ENCODE results near the gene DRD4.

The DRD4 gene

DNA sequence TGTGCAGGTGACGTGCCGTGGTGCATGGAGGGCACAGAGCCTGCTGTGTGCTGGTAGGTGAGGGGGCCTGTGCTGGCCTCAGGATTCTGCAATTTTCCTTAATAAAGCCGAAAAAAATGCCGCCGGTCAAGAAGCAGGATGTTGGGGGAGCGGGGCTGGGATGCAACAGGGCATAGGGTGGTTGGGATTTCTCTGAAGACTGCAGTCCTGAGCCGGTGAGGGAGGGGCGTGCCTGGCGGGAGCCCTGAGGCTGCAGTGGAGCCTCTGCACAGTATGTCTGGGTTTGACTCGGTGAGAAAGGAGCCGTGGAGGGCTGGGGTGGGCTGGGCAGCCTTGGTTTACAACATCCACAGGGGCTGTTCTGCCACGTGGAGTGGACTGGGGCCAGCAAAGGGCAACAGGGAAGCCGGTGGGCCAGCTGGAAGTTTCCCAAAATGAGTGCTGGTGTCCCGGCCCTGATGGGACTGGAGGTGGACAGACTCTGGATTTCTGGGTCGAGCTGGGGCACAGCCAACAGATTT lies 13.7 kb upstream of the DRD4 start:
- no peak for DNase-seq

DNA sequence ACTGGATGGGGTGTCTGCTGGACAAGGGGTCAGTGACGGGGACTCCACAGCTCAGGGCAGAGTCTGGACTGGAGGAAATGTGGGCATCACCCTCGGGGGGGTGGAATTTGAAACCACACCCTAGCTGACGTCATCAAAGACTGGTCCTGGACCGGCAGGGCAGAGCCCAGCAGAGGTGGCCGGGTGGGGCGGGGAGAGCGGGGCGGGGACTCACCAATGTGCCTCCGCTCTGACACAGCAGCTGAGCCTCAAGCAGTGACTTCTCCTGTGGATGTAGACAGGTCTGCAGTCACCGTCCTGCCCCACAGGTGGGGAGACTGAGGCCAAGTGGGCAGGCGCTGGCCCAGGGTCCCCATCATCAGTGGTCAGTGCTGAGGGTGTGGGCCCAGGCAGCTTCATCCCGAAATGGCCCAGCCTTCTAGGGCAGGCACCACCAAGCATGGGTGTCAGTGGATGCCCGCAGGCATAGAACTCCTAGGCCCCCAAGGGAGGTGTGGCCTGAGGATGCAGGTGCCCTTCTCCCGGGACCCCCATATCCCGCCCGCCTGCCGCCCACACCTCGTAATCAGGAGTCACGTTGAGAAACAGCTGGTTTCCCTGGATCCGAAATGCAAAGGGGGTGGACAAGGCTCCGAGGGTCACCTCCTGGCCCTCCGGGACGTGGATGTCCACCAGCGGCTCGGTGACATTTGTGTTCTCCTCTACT lies 12.9 kb upstream of the DRD4 start:
- no peak for DNase-seq

DNA sequence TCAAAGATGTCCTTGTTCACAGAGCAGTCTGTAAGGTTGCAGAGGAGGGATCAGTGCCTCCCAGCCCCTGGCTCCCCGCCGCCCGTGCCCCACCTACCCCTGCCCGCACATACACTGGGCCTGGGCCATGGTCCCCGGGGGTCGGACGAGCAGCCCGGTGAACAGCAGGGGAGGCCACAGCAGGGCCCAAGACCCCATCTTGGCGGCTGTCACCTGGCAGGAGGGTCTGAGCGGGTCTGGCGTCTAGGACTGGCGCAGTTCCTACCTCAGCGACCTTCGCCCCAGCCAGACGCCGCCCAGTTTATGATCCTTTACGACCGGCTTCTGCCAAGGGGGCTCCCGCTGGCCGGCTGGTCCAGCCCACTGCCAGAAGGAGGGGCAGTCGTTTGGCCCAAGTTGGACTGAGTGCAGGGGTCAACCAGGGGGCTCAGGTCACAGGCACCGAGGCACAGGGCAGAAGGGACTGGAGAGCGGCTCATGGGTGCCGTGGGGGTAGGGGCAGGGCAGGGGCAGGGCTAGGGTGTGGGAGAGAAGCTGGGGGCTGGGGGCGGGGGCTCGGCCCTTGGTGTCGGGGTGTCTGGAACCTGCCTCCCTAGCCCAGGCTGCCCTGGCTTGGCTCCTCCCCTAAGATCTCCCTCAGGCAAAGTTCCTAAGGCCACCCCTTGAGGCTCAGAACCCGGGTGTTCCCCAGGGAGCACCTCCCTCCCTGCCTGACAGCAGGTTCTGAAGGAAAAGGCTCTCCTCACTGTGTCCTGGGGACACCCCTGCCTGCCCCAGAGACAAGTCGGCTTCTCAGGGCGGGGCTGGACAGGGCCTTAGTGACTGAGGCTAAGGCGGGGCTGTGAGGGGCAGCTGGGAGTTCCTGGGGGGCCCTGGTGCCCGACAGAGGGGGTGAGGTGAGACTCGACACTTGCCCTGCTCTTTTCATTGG lies 12.1 kb upstream of the DRD4 start, which contains the start of gene CDHR5:
CDHR5 (minus strand) TSS at position 251 of the 931 bp plus-strand sequence; CDS start at position 198, 53 bp downstream.
- no peak for DNase-seq

DNA sequence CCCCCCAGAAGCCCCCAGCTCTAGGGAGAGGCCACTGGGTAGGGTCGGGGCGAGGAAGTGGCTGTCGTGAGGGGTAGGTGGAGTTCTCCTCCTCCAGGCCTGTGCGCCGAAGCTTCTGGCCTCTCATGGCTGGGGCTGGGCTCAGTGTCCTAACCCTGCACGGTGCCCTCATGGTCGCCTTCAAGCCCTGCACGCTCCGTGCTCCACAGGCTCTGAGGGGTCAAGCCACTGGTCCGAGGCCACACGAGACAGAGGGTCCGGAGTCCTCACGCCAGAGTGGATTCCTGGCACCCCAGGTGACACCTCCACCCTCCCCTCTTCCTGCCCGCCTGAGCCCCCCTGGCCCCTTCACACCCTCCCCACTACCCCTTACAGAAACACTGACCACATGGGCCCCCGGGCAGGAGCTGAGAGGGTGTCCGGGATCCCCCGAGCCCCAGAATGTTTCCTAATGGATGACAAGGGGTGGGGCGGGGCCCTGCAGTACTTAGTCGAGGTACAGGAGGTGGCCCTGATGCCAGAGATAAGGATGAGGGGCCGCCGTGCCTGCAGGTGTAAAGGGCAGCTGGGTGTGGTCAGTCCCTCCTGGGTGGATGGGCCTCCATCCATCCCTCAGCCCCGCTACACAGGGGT lies 11.3 kb upstream of the DRD4 start:
- no peak for DNase-seq

DNA sequence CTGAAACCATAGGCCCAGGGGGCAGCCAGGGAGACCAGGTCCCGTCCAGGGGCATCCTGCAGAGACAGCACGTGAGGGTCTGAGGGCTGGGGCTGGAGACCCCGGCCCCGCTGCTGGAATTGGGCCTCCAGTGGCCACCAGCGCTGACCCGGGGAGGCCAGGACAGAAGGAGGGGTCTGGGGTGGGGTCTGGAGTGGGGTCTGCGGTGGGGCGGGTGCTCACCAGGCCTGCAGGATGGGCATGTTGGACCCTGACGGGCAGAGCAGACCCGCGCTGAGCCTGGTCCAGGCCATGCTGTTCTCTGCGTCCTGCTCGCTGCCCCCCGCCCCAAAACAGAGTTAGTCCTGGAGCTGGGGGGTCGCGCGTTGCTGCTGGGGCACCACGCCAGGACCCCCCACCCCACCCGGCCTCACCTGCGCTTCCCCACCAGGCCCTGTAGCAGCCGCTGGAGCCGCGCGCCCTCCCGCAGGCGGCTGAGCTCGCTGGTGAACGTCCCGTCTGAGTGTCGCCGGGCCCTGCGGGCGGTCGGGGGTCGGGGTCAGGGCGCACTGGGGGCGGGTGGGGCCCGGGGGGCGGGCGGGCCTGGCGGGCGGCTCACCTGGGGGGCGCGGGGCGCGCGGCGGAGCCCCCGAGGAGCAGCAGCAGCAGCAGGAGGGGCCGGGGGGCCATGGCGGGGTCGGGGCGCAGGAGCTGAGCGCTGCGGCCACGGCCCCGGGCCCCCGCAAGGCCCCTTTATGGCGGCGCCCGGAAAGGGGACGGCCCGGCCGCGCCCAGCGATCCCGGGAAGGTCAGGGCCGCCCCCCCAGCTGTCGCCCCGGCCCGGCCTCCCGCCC lies 10.4 kb upstream of the DRD4 start, which contains the start of gene SCT:
SCT (minus strand) TSS at position 707 of the 833 bp plus-strand sequence; CDS start at position 669, 38 bp downstream.
- no peak for DNase-seq

DNA sequence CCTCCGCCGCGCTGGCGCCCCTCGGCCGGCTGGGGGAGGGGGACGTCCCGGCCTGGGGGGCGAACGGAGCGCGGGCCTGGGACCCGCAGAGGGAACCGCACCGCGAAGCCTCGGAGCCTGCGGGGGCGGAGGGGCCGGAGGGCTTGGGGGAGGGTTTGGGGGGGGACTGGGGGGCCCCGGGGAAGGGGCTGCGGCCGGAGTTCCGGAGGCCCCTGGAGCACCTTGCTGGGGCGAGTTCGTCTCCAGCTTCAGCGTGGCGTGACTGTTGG lies 9.8 kb upstream of the DRD4 start:
- no peak for DNase-seq

DNA sequence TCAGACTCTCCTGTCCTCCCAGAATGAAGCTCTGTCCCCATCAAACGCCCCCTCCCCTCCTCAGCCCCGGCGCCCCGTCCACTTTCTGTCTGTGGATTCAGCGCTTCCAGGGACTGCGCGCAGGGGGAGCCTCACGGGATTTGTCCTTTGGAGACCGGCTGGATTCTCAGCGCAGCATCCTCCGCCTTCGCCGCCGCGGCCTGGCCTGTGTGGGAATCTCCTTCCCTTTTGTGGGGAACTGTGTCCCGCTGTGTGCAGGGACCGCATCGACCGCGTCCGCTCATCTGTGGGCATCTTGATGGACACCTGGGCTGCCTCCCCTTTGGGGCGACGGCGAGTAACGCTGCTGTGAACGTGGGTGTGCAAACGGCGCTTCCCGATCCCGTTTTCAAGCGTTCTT lies 9.0 kb upstream of the DRD4 start:
- DNase-seq, result no peak

DNA sequence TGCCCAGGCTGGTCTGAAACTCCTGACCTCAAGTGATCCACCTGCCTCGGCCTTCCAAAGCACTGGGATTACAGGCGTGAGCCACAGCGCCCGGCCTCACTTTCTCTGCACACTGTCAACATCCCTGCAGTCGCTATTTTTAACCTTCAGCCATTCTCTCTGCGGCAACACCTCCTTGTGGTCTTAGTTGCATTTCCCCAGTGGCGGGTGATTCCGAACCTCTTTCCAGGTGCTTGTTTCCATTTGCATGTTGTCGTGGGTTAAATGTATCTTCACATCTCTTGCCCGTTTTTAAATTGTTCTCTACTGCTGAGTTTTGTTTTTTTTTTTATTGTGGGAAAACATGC lies 7.9 kb upstream of the DRD4 start:
- DNase-seq, result peak; percentile 36

DNA sequence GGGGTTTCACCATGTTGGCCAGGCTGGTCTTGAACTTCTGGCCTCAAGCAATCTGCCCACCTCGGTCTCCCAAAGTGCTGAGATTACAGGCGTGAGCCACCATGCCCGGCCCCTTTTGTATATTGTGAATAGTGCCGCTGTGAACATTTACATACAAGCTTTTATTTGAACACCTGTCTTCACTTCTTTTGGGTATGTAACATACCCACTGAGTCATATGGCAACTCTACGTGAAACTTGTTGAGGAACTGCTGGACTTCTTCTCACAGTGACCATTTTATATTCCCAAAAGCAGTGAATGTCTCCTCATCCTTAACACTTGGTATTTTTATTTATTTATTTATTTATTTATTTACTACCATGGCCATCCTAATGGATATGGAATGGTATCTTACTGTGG lies 6.2 kb upstream of the DRD4 start:
- DNase-seq, result no peak

DNA sequence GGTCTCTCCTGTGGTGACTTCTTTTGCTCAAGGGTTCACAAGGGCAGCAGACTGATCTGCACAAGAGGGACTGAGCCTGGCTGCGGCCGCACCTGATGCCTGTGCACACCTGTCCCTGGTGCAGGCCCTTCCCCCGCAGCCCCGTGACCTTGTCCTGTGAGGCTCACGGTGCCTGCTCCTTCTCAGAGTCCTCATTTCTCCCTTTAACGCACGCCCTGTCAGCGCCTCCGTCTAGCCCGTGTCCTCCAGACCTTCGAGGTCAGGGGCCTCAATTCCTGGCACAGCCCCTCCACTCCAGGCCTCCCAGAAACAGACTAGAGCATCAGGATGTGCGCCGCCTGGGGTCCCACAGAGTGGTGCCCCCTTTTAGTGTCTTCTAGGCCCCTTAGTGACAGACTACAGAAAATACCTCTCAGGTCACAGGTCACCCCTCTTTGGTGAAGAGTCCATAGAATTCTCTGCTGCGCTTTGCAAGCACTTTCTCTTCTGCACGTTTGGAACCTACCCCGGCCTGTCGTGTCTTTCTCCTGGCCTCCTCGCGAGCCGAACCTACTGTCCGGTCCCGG lies 1.0 kb upstream of the DRD4 start:
- DNase-seq, result no peak

DNA sequence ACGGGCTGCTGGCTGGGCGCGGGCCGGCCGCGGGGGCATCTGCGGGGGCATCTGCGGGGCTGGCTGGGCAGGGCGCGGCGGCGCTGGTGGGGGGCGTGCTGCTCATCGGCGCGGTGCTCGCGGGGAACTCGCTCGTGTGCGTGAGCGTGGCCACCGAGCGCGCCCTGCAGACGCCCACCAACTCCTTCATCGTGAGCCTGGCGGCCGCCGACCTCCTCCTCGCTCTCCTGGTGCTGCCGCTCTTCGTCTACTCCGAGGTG lies 194 bp downstream of the DRD4 start:
- DNase-seq, result no peak

DNA sequence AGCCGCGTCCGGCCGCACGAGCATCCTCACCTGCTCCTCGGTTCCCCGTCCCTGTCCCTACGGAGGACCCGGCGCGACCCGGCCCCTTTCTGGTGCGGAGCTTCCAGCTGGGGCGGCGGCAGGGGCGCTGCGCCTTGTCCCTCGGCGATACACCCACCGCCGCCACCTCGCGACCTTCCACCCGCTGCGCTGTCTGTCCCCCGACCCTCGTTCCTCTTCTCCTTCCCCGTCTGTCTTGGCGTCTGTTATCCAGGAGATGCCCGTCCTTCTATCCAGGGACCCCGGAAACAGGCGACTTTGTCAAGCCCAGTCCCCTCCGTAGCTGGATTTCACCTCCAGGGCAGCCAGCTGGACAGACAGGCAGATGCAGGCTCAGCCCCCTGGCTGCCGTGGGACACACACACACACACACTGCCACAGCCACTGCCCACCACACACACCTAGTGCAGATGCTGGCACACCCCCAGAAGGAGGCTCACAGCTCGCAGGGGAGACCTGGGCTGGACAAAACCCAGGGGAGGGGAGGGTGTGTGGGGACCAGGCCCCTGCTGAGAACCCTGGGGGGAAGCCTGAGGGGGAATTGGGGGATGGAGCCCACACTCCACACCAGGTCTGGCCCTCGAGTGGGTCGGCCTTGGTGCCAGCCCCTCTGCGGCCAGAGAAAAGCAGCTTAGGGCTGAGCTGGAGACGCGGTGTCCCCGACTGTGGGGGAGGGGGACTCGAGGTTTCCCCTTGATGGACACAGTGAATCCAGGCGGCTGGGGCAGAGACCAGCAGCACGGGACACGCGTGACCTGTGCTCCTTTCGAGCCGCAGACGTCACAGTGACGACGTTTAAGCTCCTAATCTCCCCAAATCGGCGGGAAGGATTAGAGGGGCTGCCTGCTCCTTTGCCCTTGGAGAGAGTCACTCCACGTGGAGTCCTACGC lies 788 bp downstream of the DRD4 start:
- no peak for DNase-seq

DNA sequence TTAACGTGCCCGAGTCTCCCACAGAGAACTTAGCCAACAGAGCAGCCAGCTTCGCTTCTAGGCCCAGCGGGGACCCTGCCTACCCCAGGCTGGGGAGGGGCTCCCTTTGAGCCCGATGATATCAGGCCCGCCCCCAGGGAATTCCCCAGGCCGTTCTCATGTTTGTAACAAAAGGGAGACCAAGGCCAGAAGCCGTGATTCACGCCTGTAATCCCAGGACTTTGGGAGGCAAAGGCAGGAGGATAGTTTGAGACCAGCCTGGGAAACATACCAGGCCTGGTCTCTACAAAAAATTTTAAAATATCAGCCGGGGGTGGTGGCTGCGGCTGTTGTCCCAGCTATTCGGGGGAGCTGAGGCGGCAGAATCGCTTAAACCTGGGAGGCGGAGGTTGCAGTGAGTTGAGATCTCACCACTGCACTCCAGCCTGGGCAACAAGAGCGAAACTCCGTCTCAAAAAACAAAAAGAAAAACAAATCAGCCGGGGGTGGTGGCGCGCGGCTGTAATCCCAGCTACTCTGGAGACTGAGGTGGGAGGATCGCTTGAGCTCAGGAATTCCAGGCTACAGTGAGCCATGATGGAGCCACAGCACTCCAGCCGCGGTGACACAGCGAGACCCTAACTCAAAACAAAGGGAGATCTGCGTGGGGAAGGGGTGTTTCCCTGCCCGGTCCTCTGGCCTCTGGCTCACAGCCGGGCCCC lies 1.7 kb downstream of the DRD4 start:
- DNase-seq, result no peak

DNA sequence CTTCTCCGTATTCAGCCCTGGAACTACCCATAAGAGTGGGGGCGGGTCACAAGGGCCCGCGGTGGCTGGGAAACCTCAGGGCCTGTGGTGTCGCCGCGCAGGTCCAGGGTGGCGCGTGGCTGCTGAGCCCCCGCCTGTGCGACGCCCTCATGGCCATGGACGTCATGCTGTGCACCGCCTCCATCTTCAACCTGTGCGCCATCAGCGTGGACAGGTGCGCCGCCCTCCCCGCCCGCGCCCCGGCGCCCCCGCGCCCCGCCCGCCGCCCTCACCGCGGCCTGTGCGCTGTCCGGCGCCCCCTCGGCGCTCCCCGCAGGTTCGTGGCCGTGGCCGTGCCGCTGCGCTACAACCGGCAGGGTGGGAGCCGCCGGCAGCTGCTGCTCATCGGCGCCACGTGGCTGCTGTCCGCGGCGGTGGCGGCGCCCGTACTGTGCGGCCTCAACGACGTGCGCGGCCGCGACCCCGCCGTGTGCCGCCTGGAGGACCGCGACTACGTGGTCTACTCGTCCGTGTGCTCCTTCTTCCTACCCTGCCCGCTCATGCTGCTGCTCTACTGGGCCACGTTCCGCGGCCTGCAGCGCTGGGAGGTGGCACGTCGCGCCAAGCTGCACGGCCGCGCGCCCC lies 2.4 kb downstream of the DRD4 start:
- no peak for DNase-seq

DNA sequence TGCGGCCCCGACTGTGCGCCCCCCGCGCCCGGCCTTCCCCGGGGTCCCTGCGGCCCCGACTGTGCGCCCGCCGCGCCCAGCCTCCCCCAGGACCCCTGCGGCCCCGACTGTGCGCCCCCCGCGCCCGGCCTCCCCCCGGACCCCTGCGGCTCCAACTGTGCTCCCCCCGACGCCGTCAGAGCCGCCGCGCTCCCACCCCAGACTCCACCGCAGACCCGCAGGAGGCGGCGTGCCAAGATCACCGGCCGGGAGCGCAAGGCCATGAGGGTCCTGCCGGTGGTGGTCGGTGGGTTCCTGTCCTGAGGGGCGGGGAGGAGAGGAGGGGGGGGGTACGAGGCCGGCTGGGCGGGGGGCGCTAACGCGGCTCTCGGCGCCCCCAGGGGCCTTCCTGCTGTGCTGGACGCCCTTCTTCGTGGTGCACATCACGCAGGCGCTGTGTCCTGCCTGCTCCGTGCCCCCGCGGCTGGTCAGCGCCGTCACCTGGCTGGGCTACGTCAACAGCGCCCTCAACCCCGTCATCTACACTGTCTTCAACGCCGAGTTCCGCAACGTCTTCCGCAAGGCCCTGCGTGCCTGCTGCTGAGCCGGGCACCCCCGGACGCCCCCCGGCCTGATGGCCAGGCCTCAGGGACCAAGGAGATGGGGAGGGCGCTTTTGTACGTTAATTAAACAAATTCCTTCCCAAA lies 3.1 kb downstream of the DRD4 start:
- DNase-seq, result no peak

DNA sequence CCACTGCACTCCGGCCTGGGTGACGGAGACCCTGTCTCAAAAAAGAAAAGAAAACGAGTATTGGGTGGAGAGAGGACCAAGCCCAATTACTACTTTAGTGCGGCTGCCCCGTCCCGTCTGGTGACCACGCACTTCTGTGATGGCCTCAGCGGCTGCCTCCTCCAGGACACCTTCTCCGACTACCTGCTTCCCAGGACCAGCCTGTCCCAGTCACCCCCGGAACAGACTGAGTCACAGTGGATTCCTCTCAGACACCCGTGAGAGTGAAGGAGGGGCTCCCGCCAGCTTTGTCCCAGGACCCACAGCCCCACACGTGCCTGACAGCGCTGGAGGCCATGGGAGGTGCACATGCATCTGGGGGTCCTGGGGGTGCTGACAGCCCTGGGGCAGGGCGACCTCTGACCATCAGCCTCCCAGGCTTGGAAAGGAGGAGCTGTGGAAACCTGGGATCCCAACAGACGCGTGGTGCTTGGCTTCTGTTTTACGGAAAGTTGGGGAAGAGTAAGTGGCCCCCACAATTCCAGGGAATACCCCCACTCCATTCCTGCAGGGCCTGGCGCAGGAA lies 4.8 kb downstream of the DRD4 start:
- no peak for DNase-seq

DNA sequence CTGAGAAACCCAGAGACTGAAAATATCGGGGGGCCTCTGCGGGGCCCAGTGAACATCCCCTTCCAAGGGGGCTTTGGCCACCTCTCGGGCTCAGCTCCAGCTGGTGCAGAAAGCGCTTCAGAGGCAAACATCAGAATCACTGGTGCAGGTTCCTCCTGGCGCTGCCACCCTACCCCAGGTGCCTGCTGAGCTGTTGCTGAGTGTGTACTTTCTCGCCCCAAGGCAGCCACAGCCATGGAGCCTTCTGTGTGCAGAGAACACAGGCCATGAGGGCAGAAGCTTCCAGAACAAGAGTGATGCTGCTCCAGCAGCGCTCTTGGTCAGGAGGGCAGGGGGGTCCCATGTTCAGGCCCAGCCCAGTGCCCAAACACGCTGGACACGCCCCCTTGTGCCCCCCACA lies 6.3 kb downstream of the DRD4 start:
- no peak for DNase-seq

DNA sequence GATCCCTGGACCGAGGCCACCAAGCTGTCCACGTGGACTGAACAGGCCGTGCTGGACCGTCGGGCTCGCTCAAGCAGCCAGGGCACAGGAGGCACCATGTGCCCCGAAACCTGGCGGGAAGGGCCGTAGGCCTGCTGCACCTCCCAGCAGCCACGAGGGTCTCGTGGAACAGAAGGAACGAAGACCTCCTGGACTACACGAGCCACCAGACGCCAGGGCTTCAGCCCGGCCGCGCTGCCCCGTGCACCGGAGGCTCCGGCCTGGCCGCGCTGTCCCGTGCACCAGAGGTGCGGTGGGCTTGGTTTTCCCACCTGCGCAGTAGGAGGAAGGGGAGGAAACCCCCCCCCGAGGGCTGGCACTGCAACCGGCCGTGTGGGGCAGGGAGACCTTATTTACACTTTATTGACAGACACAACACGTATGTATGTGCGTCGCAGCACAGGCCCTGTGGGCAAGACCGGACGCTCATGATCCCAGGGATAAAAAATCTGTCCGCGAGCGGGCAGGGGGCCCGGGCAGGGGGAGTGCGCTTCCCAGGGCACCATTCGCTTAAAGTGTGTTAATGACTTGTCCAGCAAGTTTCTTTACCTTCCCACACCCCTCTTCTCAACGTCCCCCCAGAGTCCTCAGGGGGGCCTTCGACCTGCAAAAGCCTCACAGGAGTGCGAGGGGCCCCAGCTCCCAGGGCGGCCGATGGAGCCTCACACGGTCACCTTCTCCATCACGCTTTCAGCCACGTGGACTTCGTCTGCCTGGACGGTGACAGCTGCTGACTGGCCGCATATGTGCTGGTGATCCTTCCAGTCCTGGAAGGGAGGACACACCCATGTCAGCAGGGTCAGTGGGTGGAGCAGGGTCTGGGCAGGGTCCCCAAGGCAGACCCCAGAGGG lies 7.0 kb downstream of the DRD4 start:
- no peak for DNase-seq
